Stimulated activated CD4-positive, alpha-beta T cell treated with anti-CD3 and anti-CD28 coated beads, TNF-alpha, amount 100 ng/mL, for 4 hours (primary cell): ENCODE results near the gene TMOD1.
A peak's percentile ranks its signal among the peaks of the same experiment; 100 is the strongest.
"Not testable (repeated sequence)": the region's sequence is repeated elsewhere in the genome, so short reads cannot be mapped to it uniquely, and the experiment has no call there.

Experiments used
- DNase-seq, 3 experiments: peaks; one replicate each; pipeline ENCODE4 v3.0.0-alpha.2; 2020; ENCODE audit warnings: low read depth in 3 of 3

TMOD1 gene

DNA sequence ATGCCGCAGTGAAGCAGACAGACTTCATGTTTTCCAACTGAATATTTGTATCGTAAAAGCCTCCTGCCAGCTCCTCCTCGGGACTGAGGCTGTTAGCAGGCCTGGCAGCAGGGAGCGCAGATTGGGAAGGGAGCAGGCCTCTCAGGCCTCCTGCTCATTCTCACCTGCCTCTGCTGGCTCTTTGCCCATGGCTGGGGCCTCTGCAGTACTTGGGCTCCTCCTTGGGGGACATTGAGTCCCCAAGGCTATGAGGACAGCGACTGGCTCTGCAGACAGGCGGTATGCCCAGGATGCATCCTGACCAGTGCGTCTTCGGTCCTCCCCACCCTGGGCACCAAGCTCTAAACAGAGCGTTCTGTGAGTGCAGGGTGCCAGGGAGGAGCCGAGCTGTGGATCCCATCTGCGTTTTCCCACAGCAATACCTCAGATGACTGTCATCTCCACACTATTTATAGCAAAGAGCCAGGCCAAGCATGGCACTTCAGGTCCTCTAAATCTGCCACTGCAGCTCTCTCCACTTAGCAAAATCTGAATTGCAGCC is 93.0 kb downstream of the TMOD1 start:
- no peak for DNase-seq

DNA sequence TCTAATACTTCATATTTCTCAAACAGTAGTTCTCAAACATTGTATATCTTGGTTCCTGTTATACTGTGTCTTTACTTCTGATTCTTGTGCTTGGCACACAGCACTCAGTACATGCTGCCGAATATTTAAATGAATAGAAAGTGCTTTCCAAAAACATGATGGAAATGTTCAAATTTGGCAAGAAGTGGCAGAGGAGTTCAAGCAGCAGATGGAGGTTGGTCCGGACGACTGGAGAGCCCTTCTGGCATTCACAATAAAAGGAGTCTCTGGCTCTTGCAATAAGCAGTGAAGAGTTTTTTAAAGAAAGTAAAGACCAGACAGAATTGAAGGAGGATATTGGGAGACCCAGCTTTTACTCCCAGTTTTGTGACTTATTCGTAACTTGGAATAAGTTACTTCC is 95.4 kb downstream of the TMOD1 start:
- DNase-seq = no peak

DNA sequence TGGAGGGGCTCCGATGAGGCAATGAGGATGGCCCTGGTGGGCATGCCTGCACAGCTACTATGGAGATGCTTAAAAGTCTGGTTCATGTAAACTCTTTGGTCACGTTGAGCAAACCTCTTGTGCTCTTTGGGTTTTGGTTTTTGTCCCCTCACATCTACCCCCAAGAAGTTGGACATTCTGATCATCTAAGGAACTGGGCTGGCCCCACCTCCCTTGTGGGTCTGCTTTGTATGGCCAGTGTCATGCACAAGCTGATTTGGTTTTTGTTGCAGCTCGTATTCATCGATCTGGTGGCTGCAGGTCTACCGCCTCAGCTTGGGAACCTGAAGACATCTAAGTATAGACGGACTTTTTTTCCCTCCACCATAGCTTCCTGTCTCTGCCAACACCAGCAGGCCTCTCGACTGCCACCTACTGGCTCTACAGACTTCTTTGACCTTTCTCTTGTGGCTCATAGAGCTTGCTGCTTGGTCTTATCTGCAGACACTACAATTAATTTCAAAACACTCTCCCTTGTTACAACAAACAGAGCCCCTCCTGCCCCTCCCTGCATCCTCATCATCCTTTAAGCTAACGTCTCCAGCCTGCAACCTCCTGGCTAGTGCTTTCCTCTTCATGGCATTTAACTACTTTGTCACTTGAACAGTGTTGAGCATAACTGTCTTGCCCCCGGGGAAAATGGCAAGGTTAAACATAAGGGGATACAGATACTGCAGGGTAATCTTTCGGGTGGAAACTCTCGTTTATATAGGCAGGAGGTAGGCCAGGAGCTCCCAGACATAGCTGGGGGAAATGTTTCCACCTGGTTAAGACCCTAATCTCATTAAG is 97.2 kb downstream of the TMOD1 start:
- DNase-seq = peak; percentile 30 to 33 (median 32)

DNA sequence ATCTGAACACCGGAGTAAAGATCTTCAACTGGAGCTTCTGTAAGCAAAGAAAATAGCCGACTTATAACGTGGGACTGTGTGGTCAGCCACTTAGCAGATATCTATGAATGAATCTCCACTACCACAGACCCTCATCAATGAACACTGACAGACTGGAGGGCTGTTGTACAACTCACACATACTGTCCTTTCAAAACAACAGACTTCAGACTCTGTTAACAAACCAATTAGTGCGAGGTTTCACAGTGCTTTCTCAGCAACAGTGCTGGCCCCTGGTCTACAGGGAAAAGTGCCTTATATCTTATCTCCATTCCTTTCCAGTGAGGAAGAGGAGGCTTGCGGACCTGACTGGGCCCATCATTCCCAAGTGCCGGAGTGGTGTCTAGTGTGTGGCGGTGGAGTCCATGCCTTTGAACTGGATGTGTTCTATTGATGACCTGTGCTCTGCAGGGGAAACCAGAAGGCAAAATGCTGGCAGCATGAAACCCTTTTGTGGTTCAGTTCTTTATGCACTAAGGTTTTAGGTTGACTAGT is 97.9 kb downstream of the TMOD1 start:
- DNase-seq = no peak

DNA sequence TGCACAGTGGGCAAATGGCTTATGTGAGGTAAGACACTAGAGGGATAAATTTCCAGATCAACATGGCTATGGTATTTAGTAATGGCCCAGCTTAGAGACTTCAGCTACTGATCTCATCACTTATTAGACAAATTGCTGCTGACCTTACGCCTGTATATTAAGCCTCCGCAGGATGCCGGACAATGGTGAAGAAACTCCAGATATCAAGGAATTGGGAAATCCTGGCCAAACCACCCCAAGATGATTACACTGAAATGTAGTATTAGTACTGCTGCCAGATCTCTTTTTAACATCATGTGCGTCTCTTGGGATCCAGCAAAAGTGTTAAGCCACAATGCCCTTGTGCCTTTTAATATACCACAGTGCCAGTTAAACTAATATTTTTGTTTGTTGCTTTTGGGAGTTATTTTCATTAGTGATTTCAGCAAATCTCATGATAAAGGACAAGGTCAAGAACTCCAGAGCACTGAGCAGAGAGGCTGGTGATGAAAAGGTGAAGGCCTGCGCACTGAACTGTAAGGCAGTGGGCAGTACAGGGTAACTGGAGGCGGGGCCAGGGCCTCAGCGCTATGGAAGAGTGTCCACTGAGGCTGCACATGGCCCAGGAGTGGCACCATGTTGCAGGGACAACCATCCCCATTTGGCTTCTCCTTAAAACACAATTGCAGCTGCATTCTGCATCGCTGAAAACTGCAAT is 99.2 kb downstream of the TMOD1 start:
- DNase-seq = no peak

DNA sequence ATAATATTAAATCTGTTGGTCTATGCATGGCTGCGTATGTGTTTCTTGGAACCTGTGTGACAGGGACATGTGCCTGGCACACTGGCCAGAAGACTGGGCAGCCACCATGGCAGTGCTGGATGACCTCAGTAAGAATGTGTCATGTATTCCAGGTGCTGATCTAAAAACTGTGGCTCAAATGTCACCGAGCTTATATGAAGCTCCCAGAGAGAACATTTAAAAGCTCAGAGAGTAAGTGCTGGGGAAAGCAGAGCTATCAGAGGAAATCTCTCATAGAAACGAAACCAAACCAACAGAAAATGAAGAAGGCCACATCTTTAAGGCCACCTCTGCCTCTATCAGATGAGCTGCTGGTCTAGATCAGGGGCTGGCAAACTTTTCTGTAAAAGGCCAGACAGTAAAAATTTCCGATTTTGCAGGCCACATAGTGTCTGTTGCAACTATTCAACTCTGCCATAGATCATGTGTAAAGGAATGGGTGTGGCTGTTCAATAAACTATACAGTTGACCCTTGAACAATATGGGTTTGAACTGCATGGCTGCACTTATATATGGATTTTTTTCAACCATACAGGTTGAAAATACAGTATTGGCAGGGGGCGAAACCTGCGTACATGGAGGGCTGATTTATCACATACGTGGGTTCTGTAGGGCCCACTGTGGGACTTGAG is 99.9 kb downstream of the TMOD1 start:
- DNase-seq = no peak

DNA sequence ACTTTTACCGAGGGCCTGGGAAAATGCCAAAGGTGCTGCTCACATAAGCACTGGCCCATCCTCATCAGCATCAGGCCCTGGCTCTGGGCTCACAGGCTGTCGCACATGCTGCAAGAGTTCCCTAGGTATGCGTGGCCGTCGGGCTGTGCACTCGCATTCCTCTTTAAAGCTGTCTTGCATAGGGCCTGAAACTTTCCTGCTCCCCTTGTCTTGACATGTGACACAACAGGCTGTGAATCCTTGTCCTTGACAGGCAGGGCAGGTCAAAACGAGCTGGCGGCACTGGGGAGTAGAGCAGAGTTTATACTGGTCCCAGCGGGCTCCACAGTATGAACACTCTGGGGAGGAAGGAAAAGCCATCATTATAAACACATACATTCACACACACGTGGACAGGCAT is 101.0 kb downstream of the TMOD1 start:
- DNase-seq = no peak

DNA sequence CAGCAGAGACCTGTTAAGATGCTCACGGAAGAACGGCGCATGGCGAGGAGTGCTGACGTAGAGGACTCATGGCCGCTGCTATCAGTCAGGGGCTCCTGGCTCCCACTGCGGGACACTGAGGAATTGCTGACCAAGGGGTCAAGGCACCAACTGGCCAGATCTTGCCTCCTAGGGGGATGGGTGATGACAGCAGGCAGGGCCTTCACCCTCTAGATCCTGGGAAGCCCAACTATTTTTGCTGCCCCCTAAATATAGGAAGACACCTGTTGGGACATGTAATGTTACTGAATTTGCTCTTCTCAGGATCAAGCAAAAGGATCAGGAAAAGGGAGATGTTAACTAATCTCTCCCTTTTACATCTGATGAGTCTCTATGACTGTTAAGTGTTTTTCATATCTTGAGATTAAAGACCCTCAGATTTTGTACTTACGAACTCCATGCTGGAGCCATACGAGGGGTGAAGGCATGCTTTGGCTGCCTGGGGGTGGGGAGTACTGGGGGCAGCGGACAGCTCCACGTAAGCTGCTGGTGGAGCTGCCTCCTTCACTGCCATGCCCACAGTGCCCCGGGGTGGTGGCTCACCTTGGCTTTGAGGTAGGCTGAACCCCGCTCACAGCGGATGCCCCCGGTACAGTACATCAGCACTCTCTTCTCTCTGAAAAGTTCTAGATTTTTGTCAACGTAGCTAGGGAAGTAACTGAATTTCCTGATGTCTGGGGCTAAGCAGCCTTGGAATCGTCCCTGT is 103.6 kb downstream of the TMOD1 start:
- no peak for DNase-seq

DNA sequence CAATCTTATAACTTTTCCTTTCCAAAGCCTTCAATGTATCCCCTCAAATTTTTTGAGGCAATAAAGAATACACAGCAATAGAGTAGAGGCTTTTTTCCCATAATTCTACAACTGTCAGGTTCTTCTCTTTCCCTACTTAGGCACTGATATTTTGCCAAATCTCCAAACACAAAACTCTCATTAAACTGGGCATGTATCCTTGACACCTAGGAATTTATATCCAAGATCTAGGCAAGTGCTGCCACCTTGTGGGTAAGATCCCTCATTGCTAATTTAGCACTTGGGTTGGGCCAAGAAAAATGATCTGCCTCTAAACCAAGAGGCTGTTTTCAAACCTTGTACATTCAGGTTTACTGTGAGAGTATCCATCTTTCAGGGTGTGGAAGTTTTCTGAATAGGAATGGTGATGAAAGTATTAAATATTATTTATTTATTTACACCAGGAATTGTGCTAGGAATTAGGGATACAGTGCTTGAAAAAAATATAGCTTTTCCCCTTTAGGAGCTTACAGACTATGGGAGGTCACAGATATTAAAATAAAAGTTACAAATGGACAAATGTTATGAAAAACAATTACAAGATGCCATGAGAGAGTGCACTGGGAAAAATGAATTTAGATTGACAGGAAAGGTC is 114.1 kb downstream of the TMOD1 start:
- peak in 2 of 3 experiments; percentile 9 to 11 for DNase-seq

DNA sequence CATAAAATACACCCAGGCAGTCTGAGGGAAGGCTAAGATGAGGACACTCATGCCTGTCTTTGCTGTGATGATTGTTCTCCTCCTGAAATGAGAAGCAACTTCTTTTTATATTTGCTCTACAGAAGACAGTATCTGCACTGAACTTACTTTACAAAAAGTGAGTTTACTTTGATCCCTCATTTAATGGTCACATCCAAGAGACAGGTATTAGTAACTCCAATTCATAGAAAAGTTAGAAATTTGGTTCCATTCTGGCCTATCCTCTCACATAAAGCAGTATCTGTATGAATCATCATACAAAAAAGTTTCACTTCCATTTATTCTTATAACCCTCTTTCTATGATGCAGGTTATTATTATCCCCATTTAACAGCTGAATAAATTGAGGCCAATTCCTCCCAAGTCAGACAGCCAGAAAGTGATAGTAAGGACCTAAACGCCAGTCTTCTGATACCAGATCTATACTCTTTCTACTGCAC is 116.5 kb downstream of the TMOD1 start:
- DNase-seq = no peak

DNA sequence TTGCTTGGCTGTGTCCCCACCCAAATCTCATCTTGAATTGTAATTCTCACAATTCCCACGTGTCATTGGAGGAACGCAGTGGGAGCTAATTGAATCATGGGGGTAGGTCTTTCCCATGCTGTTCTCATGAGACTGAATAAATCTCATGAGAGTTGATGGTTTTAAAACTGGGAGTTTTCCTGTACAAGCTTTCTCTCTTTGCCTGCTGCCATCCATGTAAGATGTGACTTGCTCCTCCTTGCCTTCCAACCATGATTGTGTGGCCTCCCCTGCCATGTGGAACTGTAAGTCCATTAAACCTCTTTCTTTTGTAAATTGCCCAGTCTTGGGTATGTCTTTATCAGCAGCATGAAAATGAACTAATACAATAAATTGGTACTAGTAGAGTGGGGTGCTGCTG is 118.6 kb downstream of the TMOD1 start:
- not testable (repeated sequence) for DNase-seq

DNA sequence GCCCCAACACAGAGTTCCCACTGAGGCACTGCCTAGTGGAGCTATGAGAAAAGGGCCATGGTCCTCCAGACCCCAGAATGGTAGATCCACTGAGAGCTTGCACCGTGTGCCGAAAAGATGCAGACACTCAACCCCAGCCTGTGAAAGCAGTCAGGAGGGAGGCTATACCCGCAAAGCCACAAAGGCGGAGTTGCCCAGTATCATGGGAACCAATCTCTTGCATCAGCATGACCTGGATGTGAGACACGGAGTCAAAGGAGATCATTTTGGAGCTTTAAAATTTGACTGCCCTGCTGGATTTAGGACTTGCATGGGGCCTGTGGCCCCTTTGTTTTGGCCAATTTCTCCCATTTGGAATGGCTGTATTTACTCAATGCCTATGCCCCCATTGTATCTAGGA is 121.0 kb downstream of the TMOD1 start:
- not testable (repeated sequence) for DNase-seq

DNA sequence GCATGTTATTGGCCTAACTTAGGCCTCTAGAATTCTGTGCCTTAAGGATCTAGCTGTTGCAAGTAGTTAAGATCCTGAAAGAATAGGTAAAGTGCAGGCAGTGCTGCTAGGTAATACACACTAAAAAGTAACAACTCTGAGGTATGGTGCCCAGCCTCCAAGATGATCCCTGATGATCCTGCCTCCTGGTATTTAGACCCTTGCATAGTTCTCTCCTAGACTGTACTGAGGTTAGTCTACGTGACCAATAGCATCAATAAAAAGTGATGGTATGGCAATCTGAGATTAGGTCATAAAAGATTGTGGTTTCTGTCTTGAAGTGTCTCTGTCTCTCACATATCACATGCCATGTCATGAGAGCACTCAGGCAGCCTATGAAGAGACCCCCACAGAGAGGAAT is 122.5 kb downstream of the TMOD1 start:
- DNase-seq = no peak

DNA sequence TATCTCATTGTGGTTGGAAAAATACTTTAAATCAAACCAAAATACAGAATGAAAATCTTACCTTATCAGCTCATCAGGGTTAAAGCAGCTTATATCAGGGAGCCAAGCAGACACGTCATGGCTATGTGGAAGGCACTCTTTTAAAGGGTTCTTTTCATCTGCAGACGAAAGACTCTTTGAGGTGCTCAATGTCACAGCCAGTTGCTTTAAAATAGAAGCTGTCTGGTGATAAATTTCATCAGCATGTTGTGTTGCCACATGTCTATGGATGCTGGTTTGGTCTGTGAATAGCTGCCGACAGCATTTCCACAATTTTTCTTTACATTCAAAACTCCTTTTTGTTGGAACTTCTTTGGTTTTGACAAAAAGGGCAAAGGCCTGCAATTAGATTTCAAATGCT is 124.2 kb downstream of the TMOD1 start:
- DNase-seq = no peak

DNA sequence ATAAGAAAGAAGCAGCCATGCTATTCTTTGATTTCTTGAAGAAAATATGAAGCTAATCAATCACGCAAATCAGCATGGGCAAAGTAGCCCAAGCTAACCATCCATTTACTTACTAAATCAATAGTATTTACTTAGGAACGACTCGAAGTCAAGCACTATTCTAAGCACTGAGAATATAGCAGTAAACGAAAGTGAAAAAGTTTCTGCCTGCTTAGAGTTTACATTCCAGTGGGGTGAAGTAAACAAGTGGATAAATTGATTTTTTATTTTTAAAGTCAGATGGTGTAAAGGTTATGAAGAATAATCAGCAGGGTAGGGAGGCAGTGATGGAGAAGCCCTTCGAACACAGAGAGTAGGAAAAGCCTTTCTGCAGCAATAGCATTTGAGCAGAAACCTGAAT is 126.2 kb downstream of the TMOD1 start:
- no peak for DNase-seq

DNA sequence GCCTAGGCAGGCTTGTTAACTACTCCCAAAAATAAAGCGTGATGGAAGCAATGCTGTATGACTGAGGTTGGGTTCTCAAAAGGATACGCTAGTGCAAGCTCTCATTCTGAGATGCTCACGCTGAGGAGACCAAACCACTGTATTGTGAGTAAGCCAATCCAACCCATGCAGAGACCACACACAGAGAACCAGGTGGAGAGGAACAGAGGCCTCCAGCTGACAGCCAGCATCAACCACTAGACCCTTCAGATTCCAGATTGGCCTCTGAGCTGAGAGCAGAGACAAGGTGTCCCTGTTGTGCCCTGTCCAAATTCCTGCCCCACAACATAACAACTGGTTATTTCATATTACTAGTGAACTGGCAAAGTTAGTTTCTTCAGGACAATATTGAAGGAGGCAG is 127.2 kb downstream of the TMOD1 start:
- DNase-seq = no peak

DNA sequence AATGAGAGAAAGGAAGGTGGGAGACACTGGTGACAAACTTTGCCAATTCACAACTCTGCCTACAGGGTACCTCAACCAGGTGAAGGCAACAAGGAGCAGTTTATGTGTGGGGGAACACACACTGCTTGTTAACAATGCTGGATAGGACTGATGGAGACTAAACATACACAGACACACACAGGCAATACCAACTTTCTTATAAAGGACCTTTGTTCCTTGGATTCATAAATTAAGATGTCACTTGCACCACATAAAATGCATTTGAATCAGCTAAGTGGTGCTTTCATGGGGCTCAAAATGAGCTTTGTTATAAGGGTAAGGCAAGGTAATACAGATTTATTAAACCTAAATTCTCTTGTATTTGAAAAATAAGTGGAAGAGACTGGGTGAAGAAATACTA is 127.7 kb downstream of the TMOD1 start:
- DNase-seq = no peak

DNA sequence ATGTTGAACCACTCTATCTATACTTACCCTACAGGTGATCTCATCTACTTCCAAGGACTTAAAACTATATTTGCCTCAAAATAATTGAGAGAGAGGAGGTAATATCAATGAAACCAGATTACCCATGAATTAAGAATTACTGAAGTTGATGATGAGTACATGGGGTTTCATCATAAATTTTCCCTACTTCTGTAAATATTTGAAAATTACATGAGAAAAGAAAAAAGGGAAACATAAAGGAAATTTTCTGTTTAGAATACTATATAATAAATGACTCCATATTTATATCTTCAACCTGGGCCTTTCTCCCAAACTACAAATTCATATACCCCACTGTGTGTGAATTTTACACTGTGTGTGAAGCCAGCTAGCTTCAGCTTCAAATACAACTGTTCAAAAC is 129.1 kb downstream of the TMOD1 start:
- no peak for DNase-seq

DNA sequence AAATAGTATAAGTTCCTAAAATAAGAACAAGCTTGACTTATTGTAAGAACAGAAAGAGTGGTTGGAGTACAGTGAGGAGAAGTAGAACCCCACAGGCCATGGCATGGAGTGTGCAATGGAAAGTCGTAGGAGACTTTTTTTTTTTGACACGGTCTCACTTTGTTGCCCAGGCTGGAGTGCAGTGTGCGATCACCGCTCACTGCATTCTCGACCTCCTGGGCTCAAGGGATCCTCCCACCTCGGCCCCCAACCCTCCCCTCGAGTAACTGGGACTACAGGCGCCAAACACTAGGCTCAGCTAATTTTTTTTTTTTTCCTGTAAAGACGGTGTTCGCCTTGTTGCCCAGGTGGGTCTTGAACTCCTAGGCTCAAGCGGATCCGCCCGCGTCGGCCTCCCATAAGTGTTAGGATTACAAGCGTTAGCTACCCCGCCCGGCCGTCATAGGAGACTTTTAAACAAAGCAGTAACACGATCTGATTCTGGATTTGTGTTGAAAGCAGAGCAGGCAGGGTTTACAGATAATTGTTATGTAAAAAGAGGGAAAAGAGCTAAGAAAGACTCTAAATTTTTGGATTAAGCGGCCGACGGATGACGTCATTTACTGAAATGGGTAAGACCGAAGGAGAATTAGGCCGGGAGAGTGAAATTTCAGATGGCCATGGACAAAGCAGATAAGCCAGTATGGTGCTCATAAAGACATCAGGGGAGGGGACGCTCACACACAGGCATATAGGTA is 130.9 kb downstream of the TMOD1 start:
- DNase-seq = no peak
